ENCODE measurements around the gene HMGB4. TPM values are rescaled to one million over a fixed set of nuclear protein-coding genes. Genes with fewer than 3 reads are reported as not detected.

The HMGB4 gene
- total RNA-seq, 1 donor: not detected

DNA sequence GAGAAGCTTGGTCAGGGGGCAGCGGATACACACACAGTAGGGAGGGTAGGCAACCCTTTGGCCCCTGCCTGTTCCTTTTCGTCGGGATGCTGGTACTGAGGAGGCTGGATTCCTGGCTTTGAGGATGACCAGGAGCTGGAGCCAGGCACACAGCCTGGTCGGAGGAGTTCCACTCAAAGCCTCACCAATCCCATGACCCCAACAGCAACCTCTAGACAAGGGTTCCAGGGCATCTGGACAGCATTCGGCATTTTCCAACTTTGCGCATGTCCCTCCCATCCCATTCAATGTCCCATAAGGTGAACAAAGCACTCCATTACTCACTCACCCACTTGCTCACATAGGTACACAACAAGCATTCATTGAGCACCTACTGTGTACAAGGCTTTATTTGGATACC lies 42.6 kb upstream of the HMGB4 start:
- no peak for DNase-seq (ENCODE audit: low read depth)
- TF ChIP-seq, protein P1, sequence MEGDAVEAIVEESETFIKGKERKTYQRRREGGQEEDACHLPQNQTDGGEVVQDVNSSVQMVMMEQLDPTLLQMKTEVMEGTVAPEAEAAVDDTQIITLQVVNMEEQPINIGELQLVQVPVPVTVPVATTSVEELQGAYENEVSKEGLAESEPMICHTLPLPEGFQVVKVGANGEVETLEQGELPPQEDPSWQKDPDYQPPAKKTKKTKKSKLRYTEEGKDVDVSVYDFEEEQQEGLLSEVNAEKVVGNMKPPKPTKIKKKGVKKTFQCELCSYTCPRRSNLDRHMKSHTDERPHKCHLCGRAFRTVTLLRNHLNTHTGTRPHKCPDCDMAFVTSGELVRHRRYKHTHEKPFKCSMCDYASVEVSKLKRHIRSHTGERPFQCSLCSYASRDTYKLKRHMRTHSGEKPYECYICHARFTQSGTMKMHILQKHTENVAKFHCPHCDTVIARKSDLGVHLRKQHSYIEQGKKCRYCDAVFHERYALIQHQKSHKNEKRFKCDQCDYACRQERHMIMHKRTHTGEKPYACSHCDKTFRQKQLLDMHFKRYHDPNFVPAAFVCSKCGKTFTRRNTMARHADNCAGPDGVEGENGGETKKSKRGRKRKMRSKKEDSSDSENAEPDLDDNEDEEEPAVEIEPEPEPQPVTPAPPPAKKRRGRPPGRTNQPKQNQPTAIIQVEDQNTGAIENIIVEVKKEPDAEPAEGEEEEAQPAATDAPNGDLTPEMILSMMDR (IDR thresholded peaks at IDR 0.05; ENCODE audit: insufficient read depth, low read length): no peak
- H3K4me3 ChIP-seq (ENCODE audit: low read depth, low read length): no peak overlapping the region

DNA sequence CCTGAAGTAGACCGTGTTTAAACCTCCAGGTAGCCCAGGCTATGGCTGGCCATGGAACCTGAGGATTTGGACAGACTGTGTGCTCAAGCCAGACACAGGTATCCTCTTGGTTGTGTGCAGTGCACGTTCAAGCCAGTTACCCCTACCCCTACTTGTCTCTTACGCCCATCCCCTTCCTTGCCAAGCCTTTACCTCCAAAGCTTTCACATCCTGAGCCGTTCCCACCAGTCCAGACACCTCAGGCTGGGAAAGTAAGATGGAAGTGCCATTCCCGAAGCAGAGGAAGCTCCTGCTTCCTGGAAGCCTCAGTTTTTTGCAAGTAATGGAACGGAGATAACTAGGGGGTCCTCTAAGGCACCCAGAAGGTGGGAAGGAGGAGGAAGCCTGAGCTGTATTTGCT lies 41.5 kb upstream of the HMGB4 start:
- no peak overlapping the region for H3K4me3 ChIP-seq (ENCODE audit: low read depth, low read length)
- TF ChIP-seq, protein P1 (IDR thresholded peaks at IDR 0.05; ENCODE audit: insufficient read depth, low read length): no peak

DNA sequence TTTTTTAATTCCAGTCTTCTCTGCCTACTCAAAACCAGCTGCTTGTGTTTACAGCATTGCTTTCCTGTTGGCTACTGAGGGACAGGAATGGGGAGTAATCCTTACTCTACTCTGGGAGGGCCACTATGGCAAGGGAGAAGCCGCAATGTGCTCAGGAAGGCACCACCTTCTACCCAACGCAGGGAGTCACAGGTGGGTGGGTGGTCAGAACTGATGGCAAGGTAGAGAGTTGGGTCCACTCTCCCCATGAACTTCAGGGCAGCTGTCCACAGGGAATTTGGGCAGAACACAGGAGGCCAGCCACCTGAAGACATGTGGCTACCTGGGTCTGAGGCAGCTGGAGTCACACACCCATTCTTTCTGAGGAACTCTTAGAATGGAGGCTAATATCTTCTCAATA lies 40.5 kb upstream of the HMGB4 start:
- TF ChIP-seq, protein P1 (IDR thresholded peaks at IDR 0.05; ENCODE audit: insufficient read depth, low read length): no peak
- no peak overlapping the region for H3K4me3 ChIP-seq (ENCODE audit: low read depth, low read length)
- DNase-seq (ENCODE audit: low read depth): no peak

More for the DNA sequence above, 41.5 kb upstream of the HMGB4 start:
- DNase-seq (ENCODE audit: low read depth): no peak

DNA sequence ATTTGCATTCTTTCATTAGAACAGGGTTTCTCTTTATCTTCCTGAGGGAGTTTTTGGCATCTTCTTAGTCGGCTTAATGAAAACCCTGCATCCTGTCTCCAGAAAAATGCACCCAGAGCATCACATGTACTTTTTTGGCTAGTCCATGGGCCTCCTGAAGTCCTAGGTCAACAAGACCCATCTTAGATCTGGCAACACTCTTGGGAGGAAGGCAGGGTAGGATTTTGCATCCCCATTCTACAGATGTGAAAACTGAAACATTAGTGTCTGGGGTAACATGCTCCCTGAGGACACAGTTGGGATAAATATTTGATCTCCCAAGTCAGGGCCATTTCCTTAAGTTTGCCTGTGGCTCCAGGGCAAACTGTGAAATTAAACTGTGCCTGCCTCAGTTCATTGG lies 40.0 kb upstream of the HMGB4 start:
- H3K4me3 ChIP-seq (ENCODE audit: low read depth, low read length): no peak overlapping the region
- DNase-seq (ENCODE audit: low read depth): no peak
- TF ChIP-seq, protein P1 (IDR thresholded peaks at IDR 0.05; ENCODE audit: insufficient read depth, low read length): no peak

DNA sequence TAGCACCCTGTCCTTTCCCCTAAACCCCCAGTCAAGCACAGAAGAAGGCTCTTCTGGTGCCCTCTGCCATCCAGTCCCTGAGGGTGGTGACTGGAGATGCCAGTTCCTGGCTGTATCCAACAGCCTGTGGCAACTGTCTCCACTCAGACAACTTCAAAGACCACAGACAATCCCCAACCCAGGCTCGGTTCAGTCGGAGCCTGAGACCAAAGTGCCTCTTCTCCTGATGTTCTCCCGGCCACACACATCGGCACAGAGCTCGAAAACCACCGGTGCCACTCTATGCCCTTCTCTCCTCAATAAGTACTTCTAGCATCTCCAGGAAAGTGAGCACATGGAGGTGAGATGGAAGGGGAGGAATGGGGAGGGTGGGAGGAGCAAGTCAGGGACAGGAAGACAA lies 39.6 kb upstream of the HMGB4 start:
- TF ChIP-seq, protein P1 (IDR thresholded peaks at IDR 0.05; ENCODE audit: insufficient read depth, low read length): no peak
- DNase-seq (ENCODE audit: low read depth): no peak
- H3K4me3 ChIP-seq (ENCODE audit: low read depth, low read length): no peak overlapping the region

DNA sequence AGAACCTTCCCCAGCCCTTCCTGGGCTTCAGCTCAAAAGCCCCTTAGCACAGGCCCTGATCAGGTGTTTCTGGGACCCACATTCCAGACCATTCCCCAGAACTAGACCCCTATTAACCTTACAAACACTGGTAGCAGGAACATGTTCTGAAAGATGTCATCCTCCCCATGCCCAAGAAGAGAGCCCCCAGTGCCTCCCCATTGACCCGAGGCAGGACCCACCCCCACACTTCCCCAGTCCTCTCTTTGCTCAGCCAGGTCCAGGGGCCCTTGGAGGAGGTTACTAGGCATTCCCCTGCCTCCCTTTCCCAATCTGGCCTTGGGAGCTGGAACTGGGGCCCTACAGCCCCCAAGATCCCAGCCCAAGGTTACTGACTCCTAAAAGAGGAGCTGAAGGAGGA lies 38.9 kb upstream of the HMGB4 start:
- no peak for DNase-seq (ENCODE audit: low read depth)
- TF ChIP-seq, protein P1 (IDR thresholded peaks at IDR 0.05; ENCODE audit: insufficient read depth, low read length): no peak
- no peak overlapping the region for H3K4me3 ChIP-seq (ENCODE audit: low read depth, low read length)

DNA sequence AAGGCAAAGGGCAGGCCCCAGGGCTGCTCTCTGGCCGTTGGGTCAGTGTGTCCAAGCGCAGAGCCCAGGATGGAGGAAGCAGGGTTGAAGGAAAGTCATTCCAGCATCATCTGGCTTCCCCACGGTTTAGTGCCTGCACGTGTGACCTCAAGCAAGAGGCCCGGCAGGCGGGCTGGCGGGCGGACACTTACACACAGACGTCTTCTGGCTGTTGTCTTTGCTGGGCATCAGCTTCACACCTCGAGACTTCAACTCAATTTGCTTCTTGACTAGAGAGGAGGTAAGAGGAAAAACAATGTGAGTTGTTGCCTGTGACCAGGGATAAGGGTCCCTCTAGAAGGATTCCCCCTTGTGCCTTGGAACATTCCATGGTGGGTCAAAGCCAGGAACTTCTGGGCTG lies 38.4 kb upstream of the HMGB4 start:
- H3K4me3 ChIP-seq (ENCODE audit: low read depth, low read length): no peak overlapping the region
- TF ChIP-seq, protein P1 (IDR thresholded peaks at IDR 0.05; ENCODE audit: insufficient read depth, low read length): no peak
- no peak for DNase-seq (ENCODE audit: low read depth)

Data from fibroblast of the aortic adventitia (primary cell).